ENCODE results near the gene ARHGAP32. TPM values are rescaled to one million over a fixed set of nuclear protein-coding genes. Genes with fewer than 3 reads are reported as not detected.

Gene ARHGAP32
- polyA plus RNA-seq, 1 of the 3 experiments (the other 2 are of a cell fraction) = 4.8 TPM

GRCh38 chr11:128942817-128943427, 249.2 kb downstream of the ARHGAP32 start, which contains the start of gene TP53AIP1:
Gene TP53AIP1 (minus strand): TSS chr11:128942871. CDS start chr11:128937818, 5,053 bp downstream.
- Histone ChIP-seq H2AFZ (ENCODE audit: low read depth) (no peak within 1 kb of the TSS), H3K79me2 (ENCODE audit: insufficient read depth) (no peaks in the 10 kb centered on the region), H3K27me3 (ENCODE audit: insufficient read depth) (no peaks in the 10 kb centered on the region), H3F3A (replicated peaks; ENCODE audit: insufficient read depth) (no peaks in the 10 kb centered on the region), H3K36me3 (replicated peaks in 1 of 2; ENCODE audit: control insufficient read depth in 1 of 2, insufficient read depth in 2 of 2, low read length in 1 of 2) (no peaks in the 10 kb centered on the region), H3K4me3 (ENCODE audit: low read depth in 2 of 2, low read length in 1 of 2) (no peak within 1 kb of the TSS), H3K9me3 (no peaks in the 10 kb centered on the region), H3K27ac (ENCODE audit: low read depth in 2 of 2, low read length in 1 of 2) (no peak within 1 kb of the TSS), H3K9ac (no peak within 1 kb of the TSS), H3K9me2 (no peaks in the 10 kb centered on the region), H4K20me1 (ENCODE audit: insufficient read depth) (no peaks in the 10 kb centered on the region), H3K4me2 (no peak within 1 kb of the TSS), H3K4me1 (ENCODE audit: control insufficient read depth in 1 of 2, insufficient read depth in 2 of 2, low read depth in 1 of 2, low read length in 1 of 2) (no peaks in the 10 kb centered on the region)
- TF ChIP-seq FOXJ3 (CRISPR knock-in tag; IDR thresholded peaks at IDR 0.05) = no peak
- TF ChIP-seq REST (IDR thresholded peaks at IDR 0.05; ENCODE audit: low read depth, low read length) = no peak
- TF ChIP-seq IRF3 (IDR thresholded peaks at IDR 0.05; ENCODE audit: low read depth, low read length) = no peak
- TF ChIP-seq JUND (IDR thresholded peaks at IDR 0.05) = no peak
- TF ChIP-seq USF1 (IDR thresholded peaks at IDR 0.05; ENCODE audit: borderline replicate concordance, low read depth) = no peak
- TF ChIP-seq RAD21 (IDR thresholded peaks at IDR 0.05; ENCODE audit: low read length) = no peak
- TF ChIP-seq NRF1 (IDR thresholded peaks at IDR 0.05; ENCODE audit: low read depth, low read length) = no peak
- TF ChIP-seq ELF1 (IDR thresholded peaks at IDR 0.05) = no peak
- TF ChIP-seq CTCF (IDR thresholded peaks at IDR 0.05) = no peak
- TF ChIP-seq, protein P1, sequence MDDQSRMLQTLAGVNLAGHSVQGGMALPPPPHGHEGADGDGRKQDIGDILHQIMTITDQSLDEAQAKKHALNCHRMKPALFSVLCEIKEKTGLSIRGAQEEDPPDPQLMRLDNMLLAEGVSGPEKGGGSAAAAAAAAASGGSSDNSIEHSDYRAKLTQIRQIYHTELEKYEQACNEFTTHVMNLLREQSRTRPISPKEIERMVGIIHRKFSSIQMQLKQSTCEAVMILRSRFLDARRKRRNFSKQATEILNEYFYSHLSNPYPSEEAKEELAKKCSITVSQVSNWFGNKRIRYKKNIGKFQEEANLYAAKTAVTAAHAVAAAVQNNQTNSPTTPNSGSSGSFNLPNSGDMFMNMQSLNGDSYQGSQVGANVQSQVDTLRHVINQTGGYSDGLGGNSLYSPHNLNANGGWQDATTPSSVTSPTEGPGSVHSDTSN (IDR thresholded peaks at IDR 0.05) = no peak
- no peak for TF ChIP-seq GABPA (IDR thresholded peaks at IDR 0.05; ENCODE audit: low read depth)
- no peak for TF ChIP-seq MXI1 (IDR thresholded peaks at IDR 0.05; ENCODE audit: low read depth, low read length)
- TF ChIP-seq EZH2phosphoT487 (IDR thresholded peaks at IDR 0.05; ENCODE audit: borderline replicate concordance, low read depth) = no peak
- no peak for TF ChIP-seq POLR2AphosphoS5 (IDR thresholded peaks at IDR 0.05; ENCODE audit: low read depth, low read length)
- TF ChIP-seq NFIC (IDR thresholded peaks at IDR 0.05; ENCODE audit: borderline replicate concordance) = no peak
- TF ChIP-seq CHD2 (IDR thresholded peaks at IDR 0.05; ENCODE audit: low read length, partially characterized antibody) = no peak
- no peak for TF ChIP-seq TEAD4 (IDR thresholded peaks at IDR 0.05; ENCODE audit: borderline replicate concordance, insufficient read depth)
- ChIA-PET CTCF (interaction anchor here (0.6 to 34.0 kb wide), 4 partner anchors 14 to 62 kb away, joined by 3 to 872 read pairs (median 59); partner anchors contain the start of gene KCNJ5), POLR2A (no interaction called here)
- no peak for DNase-seq
- 68% methylated on average over 7 of the region's 21 CpGs for WGBS (ENCODE audit: low lambda C conversion rate)
